ENCODE data around the gene ZFYVE21. TPM values are rescaled to one million over a fixed set of nuclear protein-coding genes. Genes with fewer than 3 reads are reported as not detected.
A peak's percentile ranks its signal among the peaks of the same experiment; 100 is the strongest.
"Not testable (repeated sequence)": the region's sequence is repeated elsewhere in the genome, so short reads cannot be mapped to it uniquely, and the experiment has no call there.

Gene ZFYVE21
- total RNA-seq, 1 donor = 47.0 TPM

DNA sequence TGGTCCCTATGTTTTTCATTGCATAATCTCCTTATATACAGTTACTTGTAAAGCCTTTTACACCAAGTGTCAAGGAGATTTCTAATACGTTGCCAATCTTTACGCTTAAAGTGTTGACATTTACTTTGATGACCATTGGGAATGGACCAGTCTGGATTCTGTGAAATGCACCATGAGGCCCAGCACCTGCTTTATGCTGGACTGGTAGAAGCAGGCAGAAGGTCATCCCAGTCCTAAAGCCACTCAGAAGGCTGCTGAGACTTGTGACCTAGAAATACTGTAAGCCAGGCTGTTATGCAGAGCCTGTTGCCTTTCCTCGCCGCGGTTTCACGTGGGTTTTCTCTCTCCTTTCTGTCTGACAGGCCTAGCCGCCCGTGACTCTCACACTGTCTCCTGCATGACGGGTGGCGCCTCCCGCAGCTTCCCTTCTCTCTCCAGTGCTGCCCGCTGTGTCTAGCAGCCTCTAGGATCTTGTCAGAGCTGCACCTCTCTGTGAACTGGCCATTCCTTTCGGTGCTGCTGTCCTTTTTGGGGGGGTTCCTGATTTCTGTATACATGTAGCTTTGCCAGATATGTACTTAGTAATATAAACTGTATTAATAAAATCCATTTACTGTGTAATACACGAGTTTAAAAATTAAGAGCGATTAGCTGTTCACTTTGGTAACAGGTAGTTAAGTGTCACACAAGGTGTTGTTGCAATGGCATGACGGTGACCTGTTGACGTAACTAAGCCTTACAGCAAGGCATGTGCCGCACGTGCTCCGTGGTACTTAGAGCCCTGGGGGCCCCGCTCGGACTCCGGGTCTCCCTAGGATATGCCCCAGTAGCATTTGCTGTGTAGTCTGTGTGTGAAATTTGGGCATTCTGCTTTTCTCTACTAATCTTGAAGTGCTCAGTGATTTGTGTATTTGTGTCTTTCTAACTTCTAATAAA is 30.1 kb upstream of the ZFYVE21 start:
- H3K4me3 ChIP-seq (ENCODE audit: low read depth, low read length) = no peak overlapping the region
- no peak for DNase-seq (ENCODE audit: low read depth)
- TF ChIP-seq, protein P1, sequence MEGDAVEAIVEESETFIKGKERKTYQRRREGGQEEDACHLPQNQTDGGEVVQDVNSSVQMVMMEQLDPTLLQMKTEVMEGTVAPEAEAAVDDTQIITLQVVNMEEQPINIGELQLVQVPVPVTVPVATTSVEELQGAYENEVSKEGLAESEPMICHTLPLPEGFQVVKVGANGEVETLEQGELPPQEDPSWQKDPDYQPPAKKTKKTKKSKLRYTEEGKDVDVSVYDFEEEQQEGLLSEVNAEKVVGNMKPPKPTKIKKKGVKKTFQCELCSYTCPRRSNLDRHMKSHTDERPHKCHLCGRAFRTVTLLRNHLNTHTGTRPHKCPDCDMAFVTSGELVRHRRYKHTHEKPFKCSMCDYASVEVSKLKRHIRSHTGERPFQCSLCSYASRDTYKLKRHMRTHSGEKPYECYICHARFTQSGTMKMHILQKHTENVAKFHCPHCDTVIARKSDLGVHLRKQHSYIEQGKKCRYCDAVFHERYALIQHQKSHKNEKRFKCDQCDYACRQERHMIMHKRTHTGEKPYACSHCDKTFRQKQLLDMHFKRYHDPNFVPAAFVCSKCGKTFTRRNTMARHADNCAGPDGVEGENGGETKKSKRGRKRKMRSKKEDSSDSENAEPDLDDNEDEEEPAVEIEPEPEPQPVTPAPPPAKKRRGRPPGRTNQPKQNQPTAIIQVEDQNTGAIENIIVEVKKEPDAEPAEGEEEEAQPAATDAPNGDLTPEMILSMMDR (IDR thresholded peaks at IDR 0.05; ENCODE audit: insufficient read depth, low read length) = no peak

DNA sequence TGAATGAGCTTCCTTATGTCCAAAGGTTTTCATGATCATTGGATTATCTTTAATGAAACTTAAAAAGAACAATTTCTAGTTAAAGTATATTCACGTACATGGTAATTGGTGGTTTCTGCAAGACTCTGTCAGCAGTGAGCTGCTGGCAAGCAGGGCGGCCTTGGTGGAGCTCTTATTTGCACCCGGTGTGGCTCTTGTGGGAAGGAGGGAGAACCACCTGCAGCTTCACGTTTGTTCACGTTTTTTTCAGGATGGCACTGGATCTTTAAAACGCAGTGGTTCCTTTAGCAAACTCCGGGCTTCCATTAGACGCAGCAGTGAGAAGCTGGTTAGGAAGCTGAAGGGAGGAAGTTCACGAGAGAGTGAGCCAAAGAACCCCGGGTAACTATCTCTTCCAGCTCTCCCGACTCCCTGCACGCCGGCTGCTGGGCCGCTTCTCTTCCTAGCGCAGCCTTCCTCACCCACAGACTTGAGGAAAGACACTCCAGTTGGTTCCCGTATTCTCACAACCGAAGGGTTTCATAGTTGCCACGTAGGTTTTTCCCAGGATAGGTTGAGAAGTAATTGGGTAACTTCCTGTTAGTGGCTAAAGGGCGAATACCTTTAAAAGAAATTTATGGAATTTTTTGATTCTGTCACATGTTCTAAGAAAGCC is 28.7 kb upstream of the ZFYVE21 start:
- TF ChIP-seq, protein P1 (IDR thresholded peaks at IDR 0.05; ENCODE audit: insufficient read depth, low read length) = no peak
- no peak overlapping the region for H3K4me3 ChIP-seq (ENCODE audit: low read depth, low read length)
- DNase-seq (ENCODE audit: low read depth) = peak; percentile 13

DNA sequence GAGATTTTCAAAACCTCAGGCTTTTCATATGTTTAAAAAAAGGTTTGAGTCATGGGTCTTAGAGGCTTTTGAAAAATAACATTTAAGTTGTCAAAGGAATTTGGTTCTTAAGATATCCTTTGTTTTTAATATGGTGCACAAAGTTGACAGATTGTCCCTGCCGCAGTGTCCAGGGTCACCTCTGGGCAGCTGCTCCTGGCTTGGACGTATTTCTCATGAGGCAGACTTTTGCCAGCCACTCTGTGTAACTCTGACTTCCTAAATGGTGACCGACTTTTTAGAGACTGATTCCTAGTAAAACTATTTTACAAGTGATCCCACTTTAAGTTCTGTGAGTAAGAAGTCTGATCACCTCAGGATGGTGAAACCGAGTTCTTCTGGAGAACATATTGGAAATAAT is 27.9 kb upstream of the ZFYVE21 start:
- DNase-seq (ENCODE audit: low read depth) = no peak
- H3K4me3 ChIP-seq (ENCODE audit: low read depth, low read length) = no peak overlapping the region
- TF ChIP-seq, protein P1 (IDR thresholded peaks at IDR 0.05; ENCODE audit: insufficient read depth, low read length) = no peak

DNA sequence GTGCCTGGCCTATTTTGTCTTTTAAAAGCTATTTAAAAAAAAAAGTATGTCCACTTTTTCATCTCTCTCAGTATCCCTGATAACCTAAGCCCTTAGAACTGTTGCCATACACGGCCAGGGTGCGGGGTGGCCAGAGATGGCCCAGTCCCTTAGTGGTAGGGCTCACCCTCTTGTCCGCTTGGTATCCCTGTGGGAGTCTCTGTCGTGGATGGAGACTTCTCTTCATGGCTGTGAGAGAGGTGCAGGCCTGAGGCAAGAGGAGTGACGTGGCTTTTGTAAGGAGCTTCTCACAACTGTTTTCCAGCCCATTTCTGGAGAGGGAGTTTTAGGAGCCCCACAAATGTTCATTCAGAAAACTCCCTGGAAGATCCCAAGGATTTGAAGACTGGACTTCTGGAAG is 27.2 kb upstream of the ZFYVE21 start:
- TF ChIP-seq, protein P1 (IDR thresholded peaks at IDR 0.05; ENCODE audit: insufficient read depth, low read length) = no peak
- no peak for DNase-seq (ENCODE audit: low read depth)
- H3K4me3 ChIP-seq (ENCODE audit: low read depth, low read length) = no peak overlapping the region

DNA sequence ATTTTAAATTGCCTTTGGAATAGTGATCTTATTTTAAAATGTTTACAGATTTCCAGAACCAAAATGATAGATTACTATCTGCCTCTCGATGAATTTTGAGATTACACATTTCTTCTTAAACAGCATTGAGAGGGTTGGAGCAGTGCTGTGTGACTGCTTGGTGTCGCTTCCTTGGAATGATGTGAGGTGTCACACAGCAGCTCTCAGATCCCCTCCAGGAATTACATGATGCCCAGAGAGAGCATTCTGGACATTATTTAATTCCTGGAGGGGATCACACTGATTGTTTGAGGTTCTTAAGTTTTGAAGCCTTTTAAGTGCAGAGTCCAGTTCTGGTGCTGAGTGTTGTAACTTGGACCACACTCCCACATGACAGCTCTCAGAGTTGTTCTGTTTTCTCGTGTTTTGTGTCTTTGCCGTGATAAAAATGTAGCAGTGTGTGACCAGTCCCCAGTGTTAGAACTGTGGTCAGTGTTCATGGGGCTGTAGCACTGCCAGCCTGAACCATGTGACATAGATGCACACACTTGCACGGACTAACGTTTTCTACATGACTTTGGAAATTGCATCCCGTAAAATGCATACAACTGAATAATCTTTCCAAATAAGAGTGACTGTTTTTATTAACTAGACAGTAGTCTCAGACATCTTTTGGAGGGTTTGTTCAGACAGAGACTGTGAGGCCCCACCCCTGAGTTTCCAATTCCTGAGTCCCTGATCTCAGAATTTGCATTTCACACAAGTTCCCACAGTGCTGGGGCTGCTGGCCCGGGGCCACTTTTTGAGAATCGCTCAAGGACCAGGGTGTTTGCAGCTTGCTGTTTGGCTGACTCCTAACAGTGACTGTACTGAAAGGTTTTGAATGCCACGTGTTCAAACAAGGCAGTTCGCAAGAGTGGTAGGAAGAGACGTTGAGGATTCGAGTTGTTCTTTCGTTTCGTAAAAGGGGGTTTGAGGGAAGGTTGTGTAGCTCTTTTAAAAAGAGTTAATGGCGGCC is 26.4 kb upstream of the ZFYVE21 start:
- H3K4me3 ChIP-seq (ENCODE audit: low read depth, low read length) = no peak overlapping the region
- TF ChIP-seq, protein P1 (IDR thresholded peaks at IDR 0.05; ENCODE audit: insufficient read depth, low read length) = no peak
- peak; percentile 74 for DNase-seq (ENCODE audit: low read depth)

DNA sequence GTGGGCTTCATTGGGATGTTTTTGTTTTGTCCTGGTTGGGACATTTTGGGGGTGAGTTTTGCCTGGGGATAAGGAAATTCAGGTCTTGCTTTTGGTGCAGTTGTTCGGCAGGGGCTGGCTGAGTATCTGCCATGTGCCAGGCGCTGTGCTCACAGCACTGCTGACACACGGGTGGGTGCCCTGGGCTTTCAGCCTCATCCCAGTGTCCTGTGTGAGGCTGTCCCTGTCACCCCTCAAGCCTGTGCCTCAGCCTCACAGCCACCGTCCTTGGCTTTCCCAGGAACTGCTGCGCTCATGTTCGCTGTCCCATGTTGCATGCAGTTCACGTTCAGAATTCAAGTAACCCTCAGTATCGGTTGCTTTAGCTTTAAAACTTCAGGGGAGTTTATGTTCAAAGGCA is 25.3 kb upstream of the ZFYVE21 start:
- H3K4me3 ChIP-seq (ENCODE audit: low read depth, low read length) = no peak overlapping the region
- TF ChIP-seq, protein P1 (IDR thresholded peaks at IDR 0.05; ENCODE audit: insufficient read depth, low read length) = no peak
- no peak for DNase-seq (ENCODE audit: low read depth)

DNA sequence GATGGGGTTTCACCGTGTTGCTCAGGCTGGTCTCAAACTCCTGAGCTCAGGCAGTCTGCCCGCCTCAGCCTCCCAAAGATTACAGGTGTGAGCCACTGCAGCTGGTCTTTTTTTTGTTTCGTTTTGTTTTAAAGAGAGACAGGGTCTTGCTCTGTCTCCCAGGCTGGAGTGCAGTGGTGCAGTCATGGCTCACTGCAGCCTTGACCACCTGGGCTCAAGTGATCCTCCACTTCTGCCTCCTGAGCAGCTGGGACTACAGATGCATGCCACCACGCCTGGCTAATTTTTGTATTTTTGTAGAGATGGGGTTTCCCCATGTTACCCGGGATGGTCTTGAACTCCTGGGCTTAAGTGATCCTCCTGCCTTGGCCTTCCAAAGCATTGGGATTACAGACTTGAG is 24.0 kb upstream of the ZFYVE21 start:
- DNase-seq (ENCODE audit: low read depth); H3K4me3 ChIP-seq (ENCODE audit: low read depth, low read length): not testable (repeated sequence)
